ENCODE data around the gene CYRIA. TPM values are rescaled to one million over a fixed set of nuclear protein-coding genes. Genes with fewer than 3 reads are reported as not detected.

The CYRIA gene
- total RNA-seq, 1 experiment from 2014 or later = 0.19 TPM

- no peaks in the 10 kb centered on the region for H3K9me3 Mint-ChIP-seq (ENCODE audit: low read depth, unreplicated experiment)
- H3K4me1 Mint-ChIP-seq (ENCODE audit: low read depth, unreplicated experiment) = no peaks in the 10 kb centered on the region
- no peak for TF ChIP-seq CTCF (IDR thresholded peaks at IDR 0.05; ENCODE audit: unreplicated experiment)
- BruUV-seq (replicated peaks) = no TSS peak
- no peak overlapping the region for H3K27ac Mint-ChIP-seq (ENCODE audit: unreplicated experiment)
- CTCF ChIA-PET = no interaction called here
- intact Hi-C loops (cut with micrococcal nuclease; ENCODE audit: unreplicated experiment) = no loop called here
- no peaks in the 10 kb centered on the region for H3K36me3 Mint-ChIP-seq (ENCODE audit: insufficient read depth, unreplicated experiment)
- no peak overlapping the region for H3K4me3 Mint-ChIP-seq (ENCODE audit: low read depth, unreplicated experiment)
- H3K27me3 Mint-ChIP-seq (ENCODE audit: unreplicated experiment) = peaks cover 18% of the 10 kb centered on the region
- DNase-seq = no peak
These were observed 25.5 kb downstream of the CYRIA start for GRCh38 chr2:16640001-16640700.

GRCh38 chr2:16639431-16639830 is 26.2 kb downstream of the CYRIA start:
- intact Hi-C loops (cut with micrococcal nuclease; ENCODE audit: unreplicated experiment) = no loop called here
- Mint-ChIP-seq H3K36me3 (ENCODE audit: insufficient read depth, unreplicated experiment) (no peaks in the 10 kb centered on the region), H3K27me3 (ENCODE audit: unreplicated experiment) (peaks cover 25% of the 10 kb centered on the region), H3K27ac (ENCODE audit: unreplicated experiment) (no peak overlapping the region), H3K9me3 (ENCODE audit: low read depth, unreplicated experiment) (no peaks in the 10 kb centered on the region), H3K4me1 (ENCODE audit: low read depth, unreplicated experiment) (no peaks in the 10 kb centered on the region), H3K4me3 (ENCODE audit: low read depth, unreplicated experiment) (no peak overlapping the region)
- no peak for TF ChIP-seq CTCF (IDR thresholded peaks at IDR 0.05; ENCODE audit: unreplicated experiment)
- BruUV-seq (replicated peaks) = no TSS peak
- no peak for DNase-seq
- CTCF ChIA-PET = no interaction called here

GRCh38 chr2:16638946-16639345 is 26.7 kb downstream of the CYRIA start:
- H3K4me1 Mint-ChIP-seq (ENCODE audit: low read depth, unreplicated experiment) = no peaks in the 10 kb centered on the region
- intact Hi-C loops (cut with micrococcal nuclease; ENCODE audit: unreplicated experiment) = no loop called here
- no TSS peak for BruUV-seq (replicated peaks)
- DNase-seq = no peak
- H3K27me3 Mint-ChIP-seq (ENCODE audit: unreplicated experiment) = peaks cover 30% of the 10 kb centered on the region
- H3K4me3 Mint-ChIP-seq (ENCODE audit: low read depth, unreplicated experiment) = no peak overlapping the region
- TF ChIP-seq CTCF (IDR thresholded peaks at IDR 0.05; ENCODE audit: unreplicated experiment) = no peak
- H3K9me3 Mint-ChIP-seq (ENCODE audit: low read depth, unreplicated experiment) = no peaks in the 10 kb centered on the region
- H3K36me3 Mint-ChIP-seq (ENCODE audit: insufficient read depth, unreplicated experiment) = no peaks in the 10 kb centered on the region
- CTCF ChIA-PET = no interaction called here
- no peak overlapping the region for H3K27ac Mint-ChIP-seq (ENCODE audit: unreplicated experiment)

GRCh38 chr2:16637304-16637703 is 28.3 kb downstream of the CYRIA start:
- no peaks in the 10 kb centered on the region for H3K9me3 Mint-ChIP-seq (ENCODE audit: low read depth, unreplicated experiment)
- H3K36me3 Mint-ChIP-seq (ENCODE audit: insufficient read depth, unreplicated experiment) = no peaks in the 10 kb centered on the region
- CTCF ChIA-PET = no interaction called here
- H3K4me3 Mint-ChIP-seq (ENCODE audit: low read depth, unreplicated experiment) = no peak overlapping the region
- peaks cover 46% of the 10 kb centered on the region for H3K27me3 Mint-ChIP-seq (ENCODE audit: unreplicated experiment)
- BruUV-seq (replicated peaks) = no TSS peak
- H3K4me1 Mint-ChIP-seq (ENCODE audit: low read depth, unreplicated experiment) = no peaks in the 10 kb centered on the region
- TF ChIP-seq CTCF (IDR thresholded peaks at IDR 0.05; ENCODE audit: unreplicated experiment) = no peak
- no peak for DNase-seq
- intact Hi-C loops (cut with micrococcal nuclease; ENCODE audit: unreplicated experiment) = no loop called here
- no peak overlapping the region for H3K27ac Mint-ChIP-seq (ENCODE audit: unreplicated experiment)
